LNCaP clone FGC (cell line): Measurements from ENCODE around the gene ANGPTL5.

Source experiments
- DNase-seq: peaks from one replicate; pipeline ENCODE4 v3.0.0-alpha.2; 2011; ENCODE audit warnings: low read depth
- H3K4me3 ChIP-seq: 2 replicates; pipeline ENCODE4 v1.5.1; 2011; ENCODE audit warnings: mild to moderate bottlenecking, low read depth, low read length, control low read depth
- CTCF ChIP-seq: IDR thresholded peaks from 2 replicates; pipeline ENCODE4 v1.5.1; 2012; ENCODE audit warnings: mild to moderate bottlenecking; ENCODE audit not compliant: control insufficient read depth, insufficient read depth; ENCODE audit errors: extremely low read depth

The ANGPTL5 gene

GRCh38 chr11:101944923-101945322, 28.6 kb upstream of the ANGPTL5 start:
- no peak for TF ChIP-seq CTCF

GRCh38 chr11:101940901-101941520, 24.7 kb upstream of the ANGPTL5 start:
- no peak overlapping the region for H3K4me3 ChIP-seq
- DNase-seq, result no peak
- no peak for TF ChIP-seq CTCF

More at GRCh38 chr11:101944923-101945322, 28.6 kb upstream of the ANGPTL5 start:
- peak; percentile 45 for DNase-seq
- no peak overlapping the region for H3K4me3 ChIP-seq

- H3K4me3 ChIP-seq, result no peak overlapping the region
- TF ChIP-seq CTCF, result no peak
- no peak for DNase-seq
Observed at GRCh38 chr11:101931692-101932091, 15.4 kb upstream of the ANGPTL5 start.

- TF ChIP-seq CTCF, result no peak
- no peak overlapping the region for H3K4me3 ChIP-seq
- DNase-seq, result no peak
Observed at GRCh38 chr11:101929294-101929915, 13.1 kb upstream of the ANGPTL5 start.

- TF ChIP-seq CTCF, result no peak
- H3K4me3 ChIP-seq, result no peak overlapping the region
- DNase-seq, result no peak
Observed at GRCh38 chr11:101923554-101923953, 7.2 kb upstream of the ANGPTL5 start.

- TF ChIP-seq CTCF, result no peak
Observed at GRCh38 chr11:101920992-101921391, 4.7 kb upstream of the ANGPTL5 start.

GRCh38 chr11:101917226-101917625, 904 bp upstream of the ANGPTL5 start:
- DNase-seq, result no peak
- no peak for TF ChIP-seq CTCF
- H3K4me3 ChIP-seq, result no peak overlapping the region

More at GRCh38 chr11:101920992-101921391, 4.7 kb upstream of the ANGPTL5 start:
- no peak for DNase-seq
- H3K4me3 ChIP-seq, result no peak overlapping the region
